Transverse colon (tissue), 4 donors: ENCODE data around the gene CCDC47.

Experiments used
- EP300 ChIP-seq: sonication (generic); formaldehyde crosslinking; IDR thresholded peaks from one replicate; pipeline ENCODE4 v1.6.1; 2017; ENCODE audit warnings: antibody characterized with exemption, low read depth
- POLR2A ChIP-seq: fragments of 450-650 bp; IDR thresholded peaks from one replicate; pipeline ENCODE4 v1.6.1; 2016; ENCODE audit warnings: antibody characterized with exemption, mild to moderate bottlenecking, moderate library complexity
- POLR2AphosphoS5 ChIP-seq, 3 donors: sonication (generic); formaldehyde crosslinking; IDR thresholded peaks; one replicate each; pipeline ENCODE4 v1.6.1; 2016; ENCODE audit warnings: antibody characterized with exemption in 3 of 3
- TF ChIP-seq, protein P1 (sequence below), 5 experiments: fragments of 200-600 bp in 3 of 5; fragments of 450-650 bp in 2 of 5; sonication (generic) in 3 of 5; IDR thresholded peaks; 1 replicate in 2 of 5; 2 replicates in 3 of 5; pipeline ENCODE4 v1.5.1; 2016 to 2017; ENCODE audit warnings: antibody characterized with exemption in 5 of 5, inconsistent platforms in 3 of 5, mild to moderate bottlenecking in 2 of 5, moderate library complexity in 1 of 5

DNA sequence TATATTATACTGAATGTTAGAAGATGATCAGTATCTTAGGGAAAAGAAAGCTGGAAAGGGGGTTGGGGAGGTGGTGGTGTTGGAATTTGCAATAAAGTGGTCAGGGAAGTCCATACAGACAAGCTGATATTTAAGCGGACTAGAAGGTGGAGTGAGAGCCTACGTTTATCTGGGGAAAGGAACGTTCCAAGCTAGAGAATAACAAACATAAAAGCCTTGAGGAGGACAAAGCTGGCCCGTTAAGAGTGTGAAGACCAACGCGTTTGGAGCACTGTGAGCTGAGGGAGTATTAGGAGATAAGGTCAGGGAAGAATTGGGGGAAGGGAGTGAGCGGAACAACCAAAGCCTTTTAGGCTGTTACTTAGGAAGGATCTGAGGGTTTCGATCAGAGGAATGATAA, 2.0 kb upstream of the CCDC47 start:
- TF ChIP-seq, protein P1, sequence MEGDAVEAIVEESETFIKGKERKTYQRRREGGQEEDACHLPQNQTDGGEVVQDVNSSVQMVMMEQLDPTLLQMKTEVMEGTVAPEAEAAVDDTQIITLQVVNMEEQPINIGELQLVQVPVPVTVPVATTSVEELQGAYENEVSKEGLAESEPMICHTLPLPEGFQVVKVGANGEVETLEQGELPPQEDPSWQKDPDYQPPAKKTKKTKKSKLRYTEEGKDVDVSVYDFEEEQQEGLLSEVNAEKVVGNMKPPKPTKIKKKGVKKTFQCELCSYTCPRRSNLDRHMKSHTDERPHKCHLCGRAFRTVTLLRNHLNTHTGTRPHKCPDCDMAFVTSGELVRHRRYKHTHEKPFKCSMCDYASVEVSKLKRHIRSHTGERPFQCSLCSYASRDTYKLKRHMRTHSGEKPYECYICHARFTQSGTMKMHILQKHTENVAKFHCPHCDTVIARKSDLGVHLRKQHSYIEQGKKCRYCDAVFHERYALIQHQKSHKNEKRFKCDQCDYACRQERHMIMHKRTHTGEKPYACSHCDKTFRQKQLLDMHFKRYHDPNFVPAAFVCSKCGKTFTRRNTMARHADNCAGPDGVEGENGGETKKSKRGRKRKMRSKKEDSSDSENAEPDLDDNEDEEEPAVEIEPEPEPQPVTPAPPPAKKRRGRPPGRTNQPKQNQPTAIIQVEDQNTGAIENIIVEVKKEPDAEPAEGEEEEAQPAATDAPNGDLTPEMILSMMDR (IDR thresholded peaks at IDR 0.05): no peak
- TF ChIP-seq POLR2A: no peak
- no peak for TF ChIP-seq POLR2AphosphoS5 (IDR thresholded peaks at IDR 0.05)
- TF ChIP-seq EP300: no peak
